Inferior parietal cortex (tissue), 1 donor: ENCODE results near the gene PRR20G.

Experiments used
- DNase-seq: peaks from one replicate; pipeline ENCODE4 v3.0.0-alpha.2; 2016; ENCODE audit errors: extremely low spot score

Gene PRR20G

DNA sequence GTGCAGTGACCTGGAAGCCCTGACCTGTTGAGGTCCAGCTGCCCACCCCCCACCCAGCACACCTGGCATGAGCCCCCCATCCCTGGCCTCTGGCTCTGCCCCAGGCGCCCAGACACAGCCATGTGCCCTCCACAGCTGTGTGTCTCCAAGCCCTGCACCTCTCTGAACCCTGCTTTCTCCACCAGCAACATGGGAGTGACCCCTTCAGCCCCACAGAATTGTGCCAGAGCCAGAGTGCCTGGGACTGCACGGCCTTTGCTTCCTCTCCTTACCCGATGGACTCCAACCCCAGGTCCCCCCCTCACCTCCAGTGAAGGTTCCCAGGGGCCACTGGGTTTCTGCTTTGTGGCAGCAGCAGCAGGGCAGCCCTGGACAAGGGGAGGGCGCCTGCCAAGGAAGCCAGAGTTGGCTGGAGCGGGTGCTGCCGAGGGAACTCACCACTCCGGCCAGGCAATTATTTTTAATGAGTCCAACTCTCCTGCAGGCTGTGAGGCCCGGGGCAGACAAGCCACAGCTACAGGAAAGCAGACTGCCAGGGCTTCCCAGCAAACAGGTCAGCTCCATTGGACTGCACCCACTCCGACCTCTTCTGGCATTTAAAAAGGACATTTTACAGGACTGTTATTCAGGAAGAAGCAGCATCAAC lies 24.1 kb downstream of the PRR20G start:
- no peak for DNase-seq

DNA sequence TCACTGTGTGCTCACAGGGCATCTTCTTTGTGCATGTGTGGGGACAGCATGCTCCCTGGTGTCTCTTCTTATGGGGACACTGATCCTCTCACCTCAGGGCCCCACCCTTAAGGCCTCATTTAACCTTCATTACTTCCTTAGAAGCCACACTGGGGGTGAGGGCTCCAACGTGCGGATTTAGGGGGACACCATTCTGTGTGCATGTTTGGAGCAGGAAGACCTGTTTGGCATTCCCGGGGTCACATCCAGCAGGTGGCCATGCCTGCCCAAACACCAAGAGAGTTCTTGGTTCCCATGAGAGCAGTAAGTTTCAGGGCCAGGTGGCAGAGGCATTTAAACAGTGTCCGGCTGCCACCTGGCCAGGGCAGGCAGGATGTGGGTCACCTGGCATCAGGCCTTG lies 24.8 kb downstream of the PRR20G start:
- DNase-seq, result no peak

DNA sequence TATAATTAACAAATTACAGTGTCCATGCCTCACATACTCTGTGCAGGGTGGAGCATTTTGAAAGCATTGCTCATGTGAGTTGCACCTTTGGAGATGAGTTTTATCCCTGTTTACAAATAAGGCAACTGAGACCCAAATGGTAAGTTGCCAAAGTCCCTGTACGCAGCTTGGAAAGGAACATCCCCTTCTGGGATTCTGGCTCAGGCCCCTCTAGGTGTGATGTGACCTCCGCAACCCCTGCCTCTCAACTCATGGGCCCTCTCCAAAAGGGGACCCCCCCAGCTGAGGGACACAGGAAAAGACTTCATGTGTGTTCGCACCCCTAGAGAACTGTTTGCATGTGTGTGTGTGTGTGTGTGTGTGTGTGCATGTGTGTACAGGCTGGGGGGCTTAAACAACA lies 25.3 kb downstream of the PRR20G start:
- DNase-seq, result no peak

DNA sequence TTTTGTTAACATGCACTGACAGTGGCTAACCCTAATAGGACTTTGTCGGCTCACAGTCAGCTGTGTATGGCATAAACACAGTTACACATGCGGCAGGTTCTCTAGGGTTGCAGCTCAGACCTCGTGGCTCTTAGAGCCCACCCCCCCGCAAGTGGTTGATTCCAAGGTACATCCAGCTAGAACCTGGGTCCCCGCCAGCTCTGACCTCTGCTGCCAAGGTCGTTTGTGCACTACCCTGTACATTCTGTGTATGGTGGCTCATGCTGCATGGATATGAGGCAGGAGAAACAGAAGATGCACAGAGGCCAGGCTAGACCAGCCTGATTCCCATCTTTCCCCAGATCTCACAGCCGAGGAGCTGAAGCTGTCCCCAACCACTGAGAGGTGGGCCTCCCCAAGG lies 25.9 kb downstream of the PRR20G start:
- DNase-seq, result no peak

DNA sequence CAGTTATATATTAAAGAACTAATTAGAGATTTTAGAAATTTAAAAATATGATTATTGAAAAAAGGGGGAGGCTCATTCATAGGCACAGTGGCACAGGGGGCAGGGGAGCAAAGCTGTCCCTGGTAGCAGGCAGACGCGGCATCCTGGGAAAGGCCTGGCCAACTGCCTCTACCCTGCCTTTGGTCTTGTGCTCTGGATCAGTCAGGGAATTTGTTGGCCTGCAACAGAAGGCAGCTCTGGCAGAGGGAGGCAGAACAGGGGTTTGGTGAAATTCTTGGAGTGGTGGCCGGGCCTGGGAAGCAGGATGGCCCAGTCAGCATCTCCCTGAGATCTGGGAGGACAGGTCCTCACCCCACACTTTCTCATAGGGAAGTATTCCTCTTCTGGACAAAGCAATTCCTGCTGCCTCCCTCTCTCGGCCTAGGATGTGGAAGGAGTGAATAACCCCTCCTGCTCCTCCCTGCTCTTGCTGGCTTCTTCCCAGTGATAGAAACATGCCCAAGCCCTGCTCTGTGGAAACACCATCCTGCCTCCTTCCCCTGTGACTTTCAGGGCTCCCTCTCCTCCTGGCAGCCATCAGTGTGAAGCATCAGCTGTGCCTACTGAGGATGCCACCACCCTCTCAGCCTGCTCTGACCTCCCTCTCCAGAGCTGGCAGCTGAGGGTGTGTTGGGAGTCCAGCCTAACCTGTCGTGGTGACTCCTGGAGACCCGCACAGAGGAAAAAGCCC lies 26.9 kb downstream of the PRR20G start:
- no peak for DNase-seq

DNA sequence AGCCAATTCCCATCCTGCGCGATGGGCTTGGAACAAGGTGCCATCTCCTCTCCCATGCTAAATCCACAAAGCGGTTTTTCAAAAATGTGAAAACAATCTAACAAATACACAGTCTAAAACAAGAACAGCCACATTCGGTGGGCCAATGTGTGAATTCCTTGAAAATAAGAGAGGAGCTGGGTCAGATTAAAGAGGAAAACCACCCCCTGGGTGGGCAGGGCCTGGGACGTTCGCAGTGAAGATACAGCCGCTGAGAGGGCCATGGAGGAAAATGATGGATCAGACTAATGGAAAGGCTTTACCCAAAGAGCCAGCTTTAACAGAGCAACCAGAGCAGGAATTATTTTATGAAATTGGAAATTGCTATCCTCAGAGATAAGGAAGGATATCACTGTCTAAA lies 27.4 kb downstream of the PRR20G start:
- no peak for DNase-seq

DNA sequence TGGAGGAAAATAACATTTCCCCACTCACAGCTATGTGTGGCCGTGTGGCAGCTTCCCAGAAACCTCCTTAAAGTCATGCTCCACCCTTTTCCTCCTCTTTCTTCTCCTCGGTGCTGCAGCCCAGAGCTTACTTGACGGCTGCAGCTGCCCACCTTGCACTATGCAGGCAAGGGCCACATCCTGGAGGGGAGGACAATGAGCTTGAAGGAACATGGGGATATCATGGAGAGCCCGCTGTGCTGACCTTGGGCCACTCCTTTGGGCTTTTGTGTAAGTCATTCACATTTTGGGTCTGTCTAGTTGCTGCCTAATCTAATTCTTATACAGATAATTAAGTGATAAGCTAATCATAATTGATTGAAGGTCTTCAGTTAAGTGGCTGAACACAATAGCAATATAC lies 28.0 kb downstream of the PRR20G start:
- DNase-seq, result no peak

DNA sequence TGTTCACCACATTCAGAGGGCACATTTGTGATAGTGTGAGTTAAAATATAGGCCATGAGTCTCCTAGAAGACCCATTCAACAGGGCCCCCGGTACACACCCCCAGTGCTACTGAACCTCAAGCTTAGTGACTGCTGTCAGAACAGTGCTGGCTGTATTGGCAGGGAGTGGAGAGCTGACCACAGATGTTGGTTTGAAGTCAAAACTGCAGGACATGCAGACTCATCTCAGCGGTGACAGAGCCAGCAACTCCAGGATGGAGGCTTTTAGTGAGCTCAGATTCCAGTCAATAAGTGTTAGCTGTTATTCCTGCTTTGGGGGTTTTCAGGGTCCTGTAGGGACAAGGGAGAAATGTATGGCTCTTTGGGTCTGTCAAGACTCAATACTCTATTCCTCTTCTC lies 29.1 kb downstream of the PRR20G start:
- DNase-seq, result no peak

DNA sequence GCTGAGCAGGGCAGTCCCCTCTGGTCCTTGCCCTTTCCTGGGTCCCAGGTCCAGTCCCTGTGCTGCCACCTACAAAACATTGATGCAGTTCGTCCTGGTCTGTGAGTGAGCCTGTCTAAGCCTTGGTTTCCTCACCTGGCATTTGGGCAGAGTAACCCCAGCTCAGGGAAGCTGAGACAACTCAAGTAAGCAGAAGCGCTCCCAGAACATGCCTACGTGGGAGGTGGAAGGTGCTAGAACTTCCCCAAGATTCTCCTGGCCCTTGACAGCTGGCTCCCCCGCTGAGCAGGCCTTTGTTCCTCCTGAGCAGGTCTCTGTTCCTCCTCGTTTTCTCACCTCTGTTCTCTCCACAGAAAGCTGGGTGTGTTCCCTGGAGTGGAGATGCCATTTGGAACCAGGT lies 30.5 kb downstream of the PRR20G start:
- no peak for DNase-seq

DNA sequence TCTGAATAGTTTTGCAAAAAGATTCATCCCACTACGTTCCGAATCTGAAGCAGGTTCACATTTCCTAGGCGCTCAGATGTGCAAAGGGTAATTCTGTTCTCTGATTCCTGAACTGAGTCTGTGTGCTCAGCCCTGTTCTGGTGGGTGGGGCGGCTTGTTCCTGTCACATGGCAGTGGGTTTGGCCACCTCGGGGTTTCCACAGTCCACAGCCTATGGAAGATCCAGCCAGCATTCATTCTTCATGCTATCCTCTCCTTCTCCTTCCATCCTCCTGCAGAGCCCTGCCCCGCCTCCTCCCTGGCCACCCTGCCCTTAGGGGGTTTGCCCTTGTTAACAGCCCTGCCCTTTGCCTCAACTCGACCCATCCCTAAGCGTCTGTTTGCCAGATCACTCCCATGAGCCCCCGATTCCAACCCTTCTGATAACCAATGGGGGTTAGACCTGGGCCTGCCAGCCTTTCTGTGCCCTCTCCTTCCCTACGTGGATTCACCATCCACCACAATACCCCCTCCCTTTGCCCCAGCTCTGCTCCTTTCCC lies 31.0 kb downstream of the PRR20G start:
- no peak for DNase-seq

DNA sequence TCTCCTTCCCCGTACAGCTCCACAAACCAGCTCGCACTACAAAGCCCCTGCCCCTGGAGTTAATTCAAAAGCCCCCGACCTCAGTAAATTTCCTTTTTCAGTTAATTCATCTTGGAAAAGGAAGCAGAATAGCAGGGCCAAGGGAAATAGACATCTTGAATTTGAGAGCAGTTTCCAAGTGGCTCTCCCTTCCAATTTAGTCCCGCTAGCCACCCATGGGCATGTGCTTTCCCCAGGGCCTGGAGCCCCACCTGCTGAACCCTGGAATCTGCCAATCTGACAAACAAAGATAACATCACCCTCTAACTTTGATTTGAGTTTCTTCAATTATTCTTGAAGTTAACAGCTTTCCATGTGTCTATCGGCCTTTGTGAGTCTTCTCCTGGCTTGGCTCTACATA lies 31.7 kb downstream of the PRR20G start:
- no peak for DNase-seq

DNA sequence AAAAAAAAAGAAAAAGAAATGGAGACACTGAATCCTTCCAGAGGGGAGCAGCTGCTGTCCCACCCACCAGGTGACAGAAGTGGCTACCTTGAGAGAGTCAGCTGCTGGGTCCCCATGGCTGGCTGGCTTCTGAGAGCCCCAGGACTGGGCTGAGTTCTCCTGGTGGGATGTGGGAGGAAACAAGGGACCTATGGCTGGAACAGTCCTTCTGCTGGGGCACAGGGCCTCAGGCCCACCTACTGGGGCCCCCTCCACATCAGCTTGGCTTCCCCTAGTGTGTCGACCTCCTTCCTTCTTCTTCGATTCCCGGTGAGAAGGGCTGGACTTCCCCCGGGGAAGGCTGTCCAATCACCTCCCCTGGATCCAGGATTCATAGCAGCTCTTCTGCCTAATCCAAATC lies 32.3 kb downstream of the PRR20G start:
- DNase-seq, result no peak

DNA sequence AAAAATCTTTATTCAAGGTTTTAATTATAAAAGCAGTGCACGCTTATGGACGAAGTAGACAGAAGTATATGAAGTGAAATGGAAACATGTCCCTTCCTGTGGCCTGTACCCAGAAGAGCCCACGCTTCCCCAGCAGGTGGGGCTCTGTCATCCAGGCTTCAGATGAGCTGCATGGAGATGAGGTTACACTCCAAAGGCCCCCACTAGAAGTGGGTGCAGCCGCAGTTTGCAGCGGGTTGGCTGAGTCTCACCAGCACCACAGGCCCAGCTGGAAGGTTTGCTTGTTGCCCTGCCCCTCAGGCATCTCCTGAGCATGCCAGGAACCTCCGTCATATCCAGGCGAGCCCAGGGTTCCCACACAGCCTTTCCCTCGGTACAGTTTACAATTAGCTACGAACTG lies 33.1 kb downstream of the PRR20G start:
- DNase-seq, result no peak

DNA sequence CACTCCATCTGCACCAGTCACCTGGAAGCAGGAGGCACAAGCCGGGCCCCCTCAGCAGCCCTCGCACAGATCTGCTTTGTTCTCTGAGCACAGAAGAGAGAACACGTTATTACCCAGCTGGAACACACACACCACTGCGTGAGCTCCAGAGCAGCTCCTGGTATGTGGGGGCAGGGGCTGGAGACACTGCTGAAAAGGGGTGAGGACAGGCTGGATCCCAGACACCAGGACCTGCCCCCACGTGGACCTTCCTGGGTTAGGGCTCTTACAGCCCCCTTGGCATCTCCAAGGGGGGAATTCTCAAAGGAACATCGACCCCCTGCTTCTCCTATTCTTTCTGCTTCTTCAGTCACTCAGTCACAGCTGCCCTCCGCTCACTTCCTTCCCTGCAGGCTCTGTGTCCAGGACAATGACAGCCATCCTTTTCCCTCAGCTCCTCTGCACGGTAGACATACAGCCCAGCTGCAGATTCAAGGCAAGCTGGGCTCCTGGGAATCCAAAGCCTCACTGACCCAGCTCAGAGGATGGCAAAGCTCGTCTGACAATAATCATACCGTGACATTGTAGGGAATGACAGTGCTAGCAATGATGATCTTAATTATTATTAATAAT lies 33.7 kb downstream of the PRR20G start:
- no peak for DNase-seq

DNA sequence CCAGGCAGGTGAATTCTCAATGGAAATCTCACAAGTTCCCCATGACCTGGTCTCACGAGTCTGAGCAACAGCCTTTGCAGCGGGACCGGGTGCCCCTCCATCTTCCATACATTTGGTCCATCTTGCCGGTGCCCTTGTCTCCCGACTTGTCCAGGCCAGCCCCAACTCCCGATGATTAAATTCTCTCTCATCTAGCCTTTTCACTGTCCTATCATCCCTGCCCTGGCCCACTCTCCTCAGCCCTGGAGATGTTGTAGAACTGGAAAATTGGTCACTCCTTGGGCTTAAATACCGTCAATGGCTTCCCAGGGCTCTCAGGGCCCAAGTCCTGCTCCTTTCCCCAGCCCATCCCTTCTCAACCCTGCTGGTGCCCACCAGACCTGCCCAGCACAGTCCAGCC lies 34.4 kb downstream of the PRR20G start:
- no peak for DNase-seq

DNA sequence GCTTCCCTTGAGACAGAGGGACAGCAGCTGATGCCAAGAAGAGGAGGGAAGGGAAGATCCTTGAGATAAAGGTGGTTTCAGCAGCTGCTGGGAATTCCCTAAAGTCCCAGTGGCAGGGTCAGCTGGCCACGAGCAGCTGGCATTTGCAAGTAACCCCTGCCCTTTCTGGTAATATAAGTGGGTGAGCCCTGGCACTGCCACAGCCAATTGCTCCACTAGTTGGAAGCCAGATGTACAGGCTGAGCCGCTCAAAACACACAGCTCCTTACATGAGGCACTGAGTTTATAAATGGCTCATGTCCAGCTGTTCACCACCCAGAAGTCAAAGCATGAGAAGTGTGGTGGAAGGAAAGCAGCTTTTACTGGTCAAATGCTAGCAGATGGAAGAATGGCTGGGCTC lies 35.4 kb downstream of the PRR20G start:
- no peak for DNase-seq

DNA sequence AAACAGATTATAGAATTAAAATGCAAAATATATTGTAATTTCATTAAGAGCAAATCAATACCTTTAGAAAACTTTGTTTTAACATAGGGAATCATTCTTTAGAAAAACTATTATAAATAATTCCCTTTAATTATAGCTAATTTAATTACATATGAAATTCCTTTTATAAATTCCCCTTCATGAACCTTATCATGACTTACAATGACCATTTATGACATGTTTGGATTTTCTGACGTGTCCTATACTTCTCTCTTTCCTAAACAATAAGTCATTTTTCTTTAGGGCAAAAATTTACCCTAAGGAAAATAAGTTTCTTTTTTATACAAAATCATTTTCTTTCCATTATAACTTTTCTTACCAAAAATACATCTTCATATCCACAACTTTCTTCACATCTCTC lies 37.8 kb downstream of the PRR20G start:
- DNase-seq, result no peak

DNA sequence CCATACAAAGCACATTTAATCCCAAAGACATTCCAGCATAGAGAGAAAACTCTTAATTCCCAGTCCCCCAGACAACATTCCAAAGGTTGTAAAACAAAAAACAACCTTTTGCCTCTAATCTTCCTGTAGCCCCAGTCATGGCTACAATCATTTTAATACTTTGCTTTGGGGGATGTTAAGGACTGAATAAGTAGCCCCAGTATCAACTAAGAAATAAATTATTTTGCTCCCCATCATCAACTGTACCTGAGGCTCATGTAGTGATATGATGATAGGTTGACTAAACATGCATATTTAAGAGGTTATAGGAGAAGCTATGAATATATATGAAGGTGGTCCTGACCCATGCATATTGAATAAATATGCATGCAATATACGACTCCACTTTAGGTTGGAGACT lies 40.6 kb downstream of the PRR20G start:
- no peak for DNase-seq

DNA sequence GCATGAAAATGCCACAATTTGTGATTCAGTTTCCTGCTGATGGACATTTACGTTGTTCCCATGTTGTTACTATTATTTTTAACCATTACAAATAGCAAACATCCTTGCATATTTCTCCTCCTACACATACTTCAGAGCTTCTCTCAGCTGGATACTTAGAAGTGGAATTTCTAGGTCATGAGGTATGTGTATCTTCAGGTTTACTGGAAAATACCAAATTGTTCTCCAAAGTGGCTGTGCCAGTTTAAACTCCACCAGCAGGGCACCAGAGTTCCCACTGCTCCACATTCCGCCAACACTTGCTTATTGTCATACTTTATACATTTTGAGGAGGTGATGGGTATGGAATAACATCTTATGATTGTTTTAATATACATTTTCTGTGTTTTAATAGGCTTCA lies 49.2 kb downstream of the PRR20G start:
- no peak for DNase-seq

DNA sequence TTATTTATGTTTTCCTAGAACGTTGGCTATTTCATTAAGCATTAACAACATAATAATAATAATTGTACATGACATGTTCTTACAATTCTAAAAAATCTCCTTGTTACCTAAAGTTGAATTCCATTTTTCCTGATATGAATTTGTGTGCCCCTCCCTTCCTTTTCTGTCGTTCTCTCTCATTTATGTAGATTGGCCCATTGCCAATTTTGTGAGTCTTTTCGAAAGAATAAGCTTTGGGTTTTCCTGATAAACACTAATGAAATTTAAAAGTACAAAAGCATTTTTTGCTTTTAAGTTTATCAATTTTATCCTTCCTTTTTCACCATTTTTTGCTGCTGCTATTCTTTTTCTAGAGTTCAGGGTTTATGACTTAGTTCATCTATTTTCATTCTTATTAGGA lies 50.0 kb downstream of the PRR20G start:
- no peak for DNase-seq

DNA sequence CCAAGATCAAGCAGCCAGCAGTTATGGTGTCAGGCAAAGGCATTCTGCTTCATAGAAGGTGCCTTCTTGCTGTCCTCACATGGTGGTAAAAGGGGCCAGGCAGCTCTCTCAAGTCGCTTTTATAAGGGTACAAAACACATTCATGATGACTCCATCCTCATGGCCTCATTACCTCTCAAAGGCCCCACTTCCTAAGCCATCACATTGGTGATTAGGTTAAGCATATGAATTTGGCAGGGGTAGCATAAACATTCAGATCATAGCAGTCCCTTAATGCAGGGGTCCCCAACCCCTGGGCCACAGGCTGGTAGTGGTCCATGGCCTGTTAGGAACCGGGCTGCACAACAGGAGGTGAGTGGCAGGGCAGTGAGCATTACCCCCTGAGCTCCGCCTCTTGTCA lies 52.1 kb downstream of the PRR20G start:
- DNase-seq, result no peak

DNA sequence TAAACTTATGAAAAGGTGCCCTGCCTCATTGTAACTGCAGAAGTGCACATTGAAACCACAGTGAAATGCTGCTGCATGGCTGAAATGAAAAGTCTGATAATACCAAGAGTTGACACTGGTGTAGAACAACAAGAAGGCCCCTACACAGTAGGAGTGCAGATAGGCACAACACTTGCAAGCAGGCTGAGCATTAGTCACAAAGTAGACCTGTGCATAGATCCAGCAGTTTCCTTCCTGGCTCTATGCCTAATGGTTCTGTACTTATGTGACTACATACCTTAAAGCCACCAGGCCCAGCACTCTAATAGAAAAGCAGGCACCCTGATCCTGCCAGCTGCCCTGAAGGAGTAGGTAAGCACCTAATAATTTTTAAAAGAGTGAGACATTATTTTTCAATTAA lies 53.1 kb downstream of the PRR20G start:
- DNase-seq, result no peak
